Colonic mucosa (tissue), 4 donors: ENCODE measurements around the gene SMIM45. TPM values are rescaled to one million over a fixed set of nuclear protein-coding genes. Genes with fewer than 3 reads are reported as not detected.

Experiments
- DNase-seq: peaks from one replicate; pipeline ENCODE4 v3.0.0-alpha.2; 2020
- H3K27ac ChIP-seq: fragments of 200-600 bp; one replicate; pipeline ENCODE4 v1.8.0; 2021
- H3K27me3 ChIP-seq: fragments of 200-600 bp; one replicate; pipeline ENCODE4 v1.8.0; 2021
- H3K36me3 ChIP-seq: fragments of 200-600 bp; one replicate; pipeline ENCODE4 v1.8.0; 2021
- H3K4me1 ChIP-seq: fragments of 200-600 bp; one replicate; pipeline ENCODE4 v1.8.0; 2021; ENCODE audit warnings: mild to moderate bottlenecking
- H3K4me3 ChIP-seq: fragments of 200-600 bp; one replicate; pipeline ENCODE4 v1.8.0; 2021
- H3K9ac ChIP-seq, 2 donors: one replicate each; pipeline ENCODE4 v1.7.0; 2013; ENCODE audit warnings: control low read depth in 2 of 2, low read depth in 2 of 2, low read length in 2 of 2
- H3K9me3 ChIP-seq: fragments of 200-600 bp; one replicate; pipeline ENCODE4 v1.8.0; 2021
- intact Hi-C: fragments of 100-400 bp; cut with DNase I; formaldehyde crosslinking; loops from one replicate; pipeline ENCODE4 v1.14.1; 2022
- total RNA-seq, 2 donors: library from RNA; stranded (reverse); fragmentation: NEBNext Ultra II Directional in 1 of 2; extraction: Animal tissue kit (Norgen Biotek cat#: 25700) in 1 of 2; gene quantifications; one replicate each; pipeline ENCODE4 v1.2.1, GENCODE V29; 2021
- TF ChIP-seq, protein P1 (sequence below): fragments of 200-600 bp; IDR thresholded peaks from one replicate; pipeline ENCODE4 v1.8.0; 2022; ENCODE audit warnings: antibody characterized with exemption, mild to moderate bottlenecking
- donor health status: healthy.
- donor health status: DM: no; HTN: no; CAD: no.
- donor health status: DM: no; HTN: no; CAD: no.

The SMIM45 gene

GRCh38 chr22:42000466-42000865 is 48.5 kb downstream of the SMIM45 start:
- DNase-seq = no peak
- H3K9me3 ChIP-seq = no peaks in the 10 kb centered on the region
- no peaks in the 10 kb centered on the region for H3K27me3 ChIP-seq
- TF ChIP-seq, protein P1, sequence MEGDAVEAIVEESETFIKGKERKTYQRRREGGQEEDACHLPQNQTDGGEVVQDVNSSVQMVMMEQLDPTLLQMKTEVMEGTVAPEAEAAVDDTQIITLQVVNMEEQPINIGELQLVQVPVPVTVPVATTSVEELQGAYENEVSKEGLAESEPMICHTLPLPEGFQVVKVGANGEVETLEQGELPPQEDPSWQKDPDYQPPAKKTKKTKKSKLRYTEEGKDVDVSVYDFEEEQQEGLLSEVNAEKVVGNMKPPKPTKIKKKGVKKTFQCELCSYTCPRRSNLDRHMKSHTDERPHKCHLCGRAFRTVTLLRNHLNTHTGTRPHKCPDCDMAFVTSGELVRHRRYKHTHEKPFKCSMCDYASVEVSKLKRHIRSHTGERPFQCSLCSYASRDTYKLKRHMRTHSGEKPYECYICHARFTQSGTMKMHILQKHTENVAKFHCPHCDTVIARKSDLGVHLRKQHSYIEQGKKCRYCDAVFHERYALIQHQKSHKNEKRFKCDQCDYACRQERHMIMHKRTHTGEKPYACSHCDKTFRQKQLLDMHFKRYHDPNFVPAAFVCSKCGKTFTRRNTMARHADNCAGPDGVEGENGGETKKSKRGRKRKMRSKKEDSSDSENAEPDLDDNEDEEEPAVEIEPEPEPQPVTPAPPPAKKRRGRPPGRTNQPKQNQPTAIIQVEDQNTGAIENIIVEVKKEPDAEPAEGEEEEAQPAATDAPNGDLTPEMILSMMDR = no peak
- H3K27ac ChIP-seq = no peak overlapping the region
- H3K36me3 ChIP-seq = no peaks in the 10 kb centered on the region
- H3K9ac ChIP-seq = no peak overlapping the region
- no peaks in the 10 kb centered on the region for H3K4me1 ChIP-seq
- H3K4me3 ChIP-seq = no peak overlapping the region
- intact Hi-C loops = no loop called here

- H3K27ac ChIP-seq = no peak overlapping the region
- DNase-seq = no peak
- H3K36me3 ChIP-seq = no peaks in the 10 kb centered on the region
- H3K4me1 ChIP-seq = no peaks in the 10 kb centered on the region
- no peak overlapping the region for H3K4me3 ChIP-seq
- intact Hi-C loops = no loop called here
- H3K9ac ChIP-seq = no peak overlapping the region
- H3K9me3 ChIP-seq = no peaks in the 10 kb centered on the region
- TF ChIP-seq, protein P1 = no peak
- no peaks in the 10 kb centered on the region for H3K27me3 ChIP-seq
These were observed 49.2 kb downstream of the SMIM45 start for GRCh38 chr22:42001121-42001520.

- Histone ChIP-seq H3K4me1 (no peaks in the 10 kb centered on the region), H3K9me3 (no peaks in the 10 kb centered on the region), H3K27me3 (no peaks in the 10 kb centered on the region), H3K9ac (no peak overlapping the region), H3K27ac (no peak overlapping the region), H3K4me3 (no peak overlapping the region), H3K36me3 (no peaks in the 10 kb centered on the region)
- intact Hi-C loops = no loop called here
- TF ChIP-seq, protein P1 = no peak
- no peak for DNase-seq
These were observed 49.8 kb downstream of the SMIM45 start for GRCh38 chr22:42001706-42002105.

DNA sequence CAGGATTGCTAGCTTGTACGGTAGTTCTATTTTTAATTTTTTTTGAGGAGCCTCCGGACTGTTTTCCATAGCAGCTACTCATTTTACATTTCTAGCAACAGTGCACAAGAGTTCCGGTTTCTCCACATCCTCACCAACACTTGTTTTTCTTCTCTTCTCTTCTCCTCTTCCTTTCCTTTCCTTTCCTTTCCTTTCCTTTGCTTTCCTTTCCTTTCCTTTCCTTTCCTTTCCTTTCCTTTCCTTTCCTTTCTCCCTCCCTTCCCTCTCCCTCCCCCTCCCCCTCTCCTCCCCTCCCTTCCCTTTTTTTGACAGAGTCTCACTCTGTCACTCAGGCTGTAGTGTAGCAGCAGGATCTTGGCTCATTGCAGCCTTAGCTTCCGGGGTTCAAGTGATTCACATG is 56.0 kb downstream of the SMIM45 start:
- Histone ChIP-seq H3K27me3 (no peaks in the 10 kb centered on the region), H3K4me1 (no peaks in the 10 kb centered on the region), H3K9ac (no peak overlapping the region), H3K27ac (no peak overlapping the region), H3K9me3 (peaks cover 4% of the 10 kb centered on the region), H3K36me3 (no peaks in the 10 kb centered on the region), H3K4me3 (no peak overlapping the region)
- intact Hi-C loops = no loop called here
- TF ChIP-seq, protein P1 = no peak
- no peak for DNase-seq

Other genes starting within 250 kb of the SMIM45 start
- gene CCDC134, start 151.5 kb upstream of the SMIM45 start, total RNA-seq = 10 to 100 TPM in 1 of 2 donors, 1 to 10 TPM in 1; 9.3 to 18.8 TPM
- gene SREBF2, start 119.0 kb upstream of the SMIM45 start, total RNA-seq = 100 to 1,000 TPM; 159 to 192 TPM
- gene SHISA8, start 37.1 kb upstream of the SMIM45 start, total RNA-seq = not detected
- gene TNFRSF13C, start 25.3 kb upstream of the SMIM45 start, total RNA-seq = under 1 TPM; 0.40 to 0.53 TPM
- gene CENPM, start 5.0 kb upstream of the SMIM45 start, total RNA-seq = 10 to 100 TPM; 13.7 to 64.3 TPM
- under 1 TPM; 0.20 to 0.69 TPM for gene SEPTIN3, start 17.3 kb downstream of the SMIM45 start, total RNA-seq
- gene WBP2NL, start 46.6 kb downstream of the SMIM45 start, total RNA-seq = 1 to 10 TPM; 1.1 to 1.9 TPM
- gene NAGA, start 118.7 kb downstream of the SMIM45 start, total RNA-seq = 10 to 100 TPM; 28.9 to 36.0 TPM
- gene PHETA2, start 122.1 kb downstream of the SMIM45 start, total RNA-seq = 10 to 100 TPM; 11.6 to 15.2 TPM
- 100 to 1,000 TPM; 125 to 135 TPM for gene SMDT1, start 127.5 kb downstream of the SMIM45 start, total RNA-seq
- gene NDUFA6, start 138.6 kb downstream of the SMIM45 start, total RNA-seq = 100 to 1,000 TPM; 131 to 154 TPM
- 1 to 10 TPM; 2.2 to 2.9 TPM for gene CYP2D6, start 178.7 kb downstream of the SMIM45 start, total RNA-seq